ENCODE measurements around the gene CDC5L. TPM values are rescaled to one million over a fixed set of nuclear protein-coding genes. Genes with fewer than 3 reads are reported as not detected.

Gene CDC5L
- total RNA-seq = 34.7 and 35.6 TPM in 2 replicates

GRCh38 chr6:44387346-44388134 lies at the start of gene CDC5L:
Gene CDC5L (plus strand): TSS chr6:44387706. CDS start chr6:44387824, 118 bp downstream.

GRCh38 chr6:44342489-44342888 lies 45.0 kb upstream of the CDC5L start, which contains the start of gene SPATS1:
Gene SPATS1 (plus strand): TSS chr6:44342650. CDS start chr6:44343096, 446 bp downstream.

Small RNAs within 50 kb of the gene (small RNA-seq; reads per million reads assigned to genes)
- not detected for gene MIR4642

Other genes with a start within 250 kb of the CDC5L start
- 1.6 and 3.5 TPM in 2 replicates for gene CAPN11, start 228.9 kb upstream of the CDC5L start, total RNA-seq
- 1.1 TPM in 1 of 2 replicates, not detected in the other for gene MYMX, start 170.8 kb upstream of the CDC5L start, total RNA-seq
- 119 and 132 TPM in 2 replicates for gene SLC29A1, start 164.1 kb upstream of the CDC5L start, total RNA-seq
- gene HSP90AB1, start 140.6 kb upstream of the CDC5L start, total RNA-seq = 1,800 and 1,992 TPM in 2 replicates
- gene SLC35B2, start 130.2 kb upstream of the CDC5L start, total RNA-seq = 39.6 and 44.9 TPM in 2 replicates
- gene NFKBIE, start 122.2 kb upstream of the CDC5L start, total RNA-seq = 27.0 and 29.8 TPM in 2 replicates
- 0.13 and 0.14 TPM in 2 replicates for gene TMEM151B, start 117.3 kb upstream of the CDC5L start, total RNA-seq
- gene AARS2, start 74.4 kb upstream of the CDC5L start, total RNA-seq = 15.0 and 19.0 TPM in 2 replicates
- not detected in 2 replicates for gene SPATS1, start 45.1 kb upstream of the CDC5L start, total RNA-seq

Data from thoracic aorta endothelial cell (primary cell).